HepG2 (cell line): Measurements from ENCODE around the gene PARP11.

Source experiments
- CTCF ChIP-seq: sonication (generic); formaldehyde crosslinking; IDR thresholded peaks from 2 replicates; pipeline ENCODE4 v1.5.0; 2020; ENCODE audit warnings: mild to moderate bottlenecking, missing genetic modification reagents, moderate library complexity
- HMG20B ChIP-seq: conservative IDR thresholded peaks from 2 replicates; pipeline ENCODE4 v1.6.1; 2016; ENCODE audit warnings: missing genetic modification reagents, missing compliant biosample characterization
- POLR2A ChIP-seq, 2 experiments: IDR thresholded peaks; 2 replicates each; pipeline ENCODE4 v1.6.1; 2011; ENCODE audit warnings: low read depth in 2 of 2, low read length in 2 of 2, mild to moderate bottlenecking in 1 of 2, moderate library complexity in 1 of 2; ENCODE audit not compliant: insufficient read depth in 1 of 2

GRCh38 chr12:3921151-3921471, 47.9 kb upstream of the PARP11 start:
- TF ChIP-seq HMG20B (CRISPR knock-in tag) (no peak), CTCF (CRISPR knock-in tag) (no peak), POLR2A (IDR thresholded peaks at IDR 0.05; ENCODE audit: insufficient read depth in 1 of 2, low read depth in 2 of 2, low read length in 2 of 2) (no peak)
